ENCODE measurements around the gene SORCS1.
A peak's percentile ranks its signal among the peaks of the same experiment; 100 is the strongest.

Gene SORCS1

DNA sequence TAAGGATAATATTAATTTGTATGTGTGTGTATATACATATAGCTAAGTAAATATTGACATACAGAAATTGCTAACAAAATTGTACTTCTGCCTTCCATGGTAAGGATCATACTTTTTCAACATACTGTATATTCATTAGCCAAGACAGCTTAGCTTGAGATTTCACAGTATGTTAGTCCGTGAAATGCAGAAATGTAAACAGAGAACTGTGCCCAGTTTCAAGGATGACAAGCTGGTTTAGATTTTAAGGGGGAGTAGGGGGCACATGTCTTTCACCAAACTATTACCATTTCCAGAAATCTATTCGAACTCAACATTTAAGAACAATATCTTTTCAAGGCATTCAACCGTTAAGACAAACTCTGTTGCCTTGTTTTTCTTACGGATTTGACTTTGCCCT is 182.2 kb downstream of the SORCS1 start:
- DNase-seq: no peak

- DNase-seq: no peak
Observed at GRCh38 chr10:106981452-106982075, 182.9 kb downstream of the SORCS1 start.

GRCh38 chr10:106980495-106981451 is 183.7 kb downstream of the SORCS1 start:
- no peak for DNase-seq

GRCh38 chr10:106978756-106979155 is 185.8 kb downstream of the SORCS1 start:
- DNase-seq: no peak

DNA sequence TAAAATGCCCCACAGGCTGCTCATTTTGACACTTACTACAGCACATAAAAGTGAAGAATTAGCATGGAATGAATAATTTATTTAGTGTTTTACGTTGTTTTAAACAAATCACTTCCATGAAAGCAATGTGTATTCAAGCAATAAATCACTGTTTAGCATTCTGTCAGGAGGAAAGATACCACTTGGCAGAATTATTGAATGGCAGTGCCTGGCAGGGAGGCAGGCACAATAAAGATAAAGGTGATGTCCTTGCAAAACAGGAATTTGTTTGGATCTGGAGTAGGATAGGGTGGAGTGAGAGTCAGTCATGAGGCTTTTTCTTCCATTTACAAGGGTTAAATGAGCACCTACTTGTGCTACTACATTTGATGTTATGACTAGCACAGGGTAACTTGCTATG is 190.8 kb downstream of the SORCS1 start:
- no peak for DNase-seq

- DNase-seq: no peak
Observed at GRCh38 chr10:106973288-106973687, 191.2 kb downstream of the SORCS1 start.

GRCh38 chr10:106972381-106972780 is 192.1 kb downstream of the SORCS1 start:
- no peak for DNase-seq

DNA sequence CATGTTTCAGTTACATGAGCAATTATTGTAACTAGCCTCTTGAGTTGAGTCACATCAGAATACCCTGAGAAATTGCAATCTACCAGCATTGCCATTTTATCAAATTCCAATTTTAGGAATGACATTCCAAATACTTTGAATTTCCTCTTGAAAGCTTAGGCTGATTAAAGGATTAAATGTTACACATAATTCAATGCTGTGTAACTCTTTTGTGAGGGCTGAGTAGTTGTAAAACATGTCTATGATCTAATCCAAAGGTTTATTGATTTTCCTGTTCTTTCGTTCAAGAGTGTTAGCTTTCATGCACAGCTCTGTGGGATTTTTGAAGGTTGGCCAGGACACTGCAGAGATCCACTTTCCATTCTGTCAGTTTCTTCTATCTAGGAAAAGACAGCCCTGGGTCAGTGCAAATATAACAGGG is 193.1 kb downstream of the SORCS1 start:
- no peak for DNase-seq

DNA sequence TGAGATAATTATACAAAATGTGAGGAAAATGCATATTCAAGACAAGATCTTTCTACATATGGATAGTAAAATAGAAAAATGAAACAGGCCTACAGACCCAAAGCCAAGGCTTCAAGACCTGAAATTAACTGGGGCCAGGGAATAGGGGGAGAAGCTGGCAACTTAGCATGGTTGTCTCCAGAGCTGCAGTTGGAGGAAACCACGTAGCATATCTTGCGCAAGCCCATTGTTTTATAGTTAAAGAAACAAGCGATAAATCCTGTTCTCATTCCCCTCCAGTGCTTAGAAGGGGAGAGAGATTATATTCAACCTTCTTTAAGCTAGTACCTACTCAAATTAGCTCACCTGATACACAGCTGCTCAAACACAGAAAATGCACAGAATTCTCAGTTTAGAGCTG is 197.1 kb downstream of the SORCS1 start:
- peak; percentile 54 for DNase-seq

DNA sequence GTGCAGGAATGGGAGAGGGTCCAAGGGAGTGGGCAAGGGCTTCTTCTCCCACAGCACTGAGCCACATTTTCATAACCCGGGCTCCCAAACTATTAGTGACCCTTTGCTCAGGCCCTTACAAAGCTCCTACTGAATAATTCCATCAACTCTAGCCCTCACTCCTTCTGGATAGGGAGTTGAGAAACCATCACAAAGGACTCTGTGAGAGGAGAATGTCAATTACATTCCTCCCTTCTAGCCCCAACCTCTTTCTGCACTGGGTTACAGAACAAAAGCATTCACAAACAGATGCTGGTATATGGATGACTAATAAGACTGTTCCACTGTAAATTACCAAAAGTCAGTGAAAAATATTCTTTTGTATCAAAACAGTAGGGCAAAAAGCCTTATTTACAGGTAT is 203.7 kb downstream of the SORCS1 start:
- no peak for DNase-seq

- DNase-seq: no peak
Observed at GRCh38 chr10:106959521-106959920, 205.0 kb downstream of the SORCS1 start.

- DNase-seq: no peak
Observed at GRCh38 chr10:106958589-106959361, 205.7 kb downstream of the SORCS1 start.

DNA sequence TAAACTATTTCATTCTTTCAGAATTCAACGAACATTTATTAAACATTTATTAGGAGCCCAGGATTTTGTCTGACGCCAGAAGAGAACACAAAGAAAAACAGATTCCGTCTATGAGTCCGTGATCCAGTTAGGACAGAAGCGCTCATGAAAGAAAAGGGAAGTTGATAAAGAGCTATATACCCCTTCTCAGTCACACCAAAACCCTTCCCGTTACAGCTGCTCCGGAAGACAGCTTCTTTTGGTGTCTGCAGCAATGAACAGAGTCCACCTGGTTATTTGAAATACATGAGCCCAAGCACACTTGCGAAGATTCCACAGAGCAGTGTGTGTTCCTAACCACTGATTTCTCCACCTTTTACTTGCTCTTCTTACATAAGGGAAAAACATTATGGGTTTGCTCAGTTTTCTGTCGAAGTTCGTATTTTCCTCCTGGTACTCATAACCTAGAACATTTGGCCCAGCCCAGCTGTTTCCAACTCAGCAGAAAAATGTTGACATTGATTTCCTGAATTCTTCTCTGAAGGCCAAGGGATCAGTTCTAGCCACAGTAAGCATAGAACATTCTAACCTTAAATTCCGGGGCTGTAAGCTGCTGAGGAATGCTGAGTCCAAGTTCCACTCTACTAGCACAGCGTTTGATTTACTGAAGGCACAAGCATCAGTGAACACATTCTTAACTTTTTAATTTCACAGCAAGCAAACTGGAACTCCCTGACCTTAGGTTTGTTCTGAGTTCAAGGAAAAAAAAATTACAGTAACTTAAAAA is 206.5 kb downstream of the SORCS1 start:
- DNase-seq: peak; percentile 79

DNA sequence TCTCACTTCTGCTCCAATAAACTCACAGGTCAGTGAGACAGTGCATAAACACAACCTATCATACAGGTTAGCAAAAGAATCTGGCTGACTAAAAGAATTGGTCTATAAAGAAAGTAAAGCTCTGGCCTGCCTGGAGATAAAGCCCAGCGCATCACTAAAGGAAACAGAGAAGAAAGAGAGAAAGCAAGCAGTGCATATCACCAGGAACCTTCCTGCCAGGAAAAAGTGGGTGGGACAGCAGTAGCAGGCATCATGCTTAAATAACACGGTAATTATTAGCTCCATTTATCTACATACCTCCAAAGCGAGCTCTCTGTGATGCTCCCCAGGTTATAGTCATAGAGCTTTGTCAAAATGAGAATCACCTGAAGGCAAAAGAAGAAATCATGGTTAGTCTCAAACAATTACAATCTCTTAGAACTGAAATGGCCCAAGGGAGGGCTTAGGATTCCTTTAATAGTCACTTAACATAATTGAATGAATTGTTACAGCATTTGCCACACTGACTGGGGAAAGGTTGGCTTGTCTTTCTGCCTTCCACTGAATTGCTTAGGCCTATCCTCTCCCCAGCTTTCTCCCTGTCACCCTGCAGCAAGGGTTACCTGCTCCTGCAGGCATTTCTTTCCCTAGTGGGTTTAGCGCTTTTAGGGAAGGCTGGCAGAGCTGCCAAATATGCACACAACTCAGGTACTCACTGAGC is 208.1 kb downstream of the SORCS1 start:
- DNase-seq: no peak

DNA sequence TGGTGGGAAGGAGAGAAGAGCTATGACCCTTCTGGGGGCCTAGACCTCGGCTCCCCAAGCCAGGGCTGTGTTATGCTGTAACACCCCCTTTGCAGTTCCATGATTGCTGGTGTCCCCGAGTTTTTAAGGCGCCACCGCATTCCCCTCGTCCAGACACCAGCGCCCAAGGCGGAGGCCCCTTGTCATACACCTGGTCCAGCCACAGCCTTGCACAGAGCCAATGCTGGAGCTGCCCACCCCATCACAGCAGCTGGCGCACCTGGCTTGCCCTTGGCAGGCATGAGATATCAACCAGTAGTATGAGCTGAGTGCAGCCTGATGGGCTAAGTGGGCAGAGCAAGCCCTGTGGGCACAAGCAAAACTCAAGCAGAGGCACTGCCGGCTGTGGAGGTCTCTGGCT is 209.4 kb downstream of the SORCS1 start:
- DNase-seq: no peak

DNA sequence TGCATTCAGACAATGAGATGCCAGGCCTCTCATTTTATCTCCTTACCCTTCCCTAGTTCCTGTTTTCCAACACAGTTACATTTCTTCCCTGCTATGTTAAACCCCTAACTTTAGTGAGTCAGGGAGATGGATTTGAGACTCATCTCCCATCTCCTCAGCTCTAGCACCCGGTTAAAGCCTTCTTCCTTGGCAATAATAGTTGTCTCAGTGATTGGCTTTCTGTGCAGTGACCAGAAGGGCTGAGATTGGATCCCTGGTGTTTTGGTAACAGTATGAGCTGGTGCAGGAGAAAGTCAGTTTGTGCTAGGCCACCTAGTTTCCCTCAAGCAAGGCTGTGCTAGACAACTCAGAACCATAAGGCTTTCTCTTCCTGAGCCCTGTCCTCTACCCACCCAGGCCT is 212.5 kb downstream of the SORCS1 start:
- no peak for DNase-seq

- DNase-seq: no peak
Observed at GRCh38 chr10:106949680-106950478, 214.6 kb downstream of the SORCS1 start.

DNA sequence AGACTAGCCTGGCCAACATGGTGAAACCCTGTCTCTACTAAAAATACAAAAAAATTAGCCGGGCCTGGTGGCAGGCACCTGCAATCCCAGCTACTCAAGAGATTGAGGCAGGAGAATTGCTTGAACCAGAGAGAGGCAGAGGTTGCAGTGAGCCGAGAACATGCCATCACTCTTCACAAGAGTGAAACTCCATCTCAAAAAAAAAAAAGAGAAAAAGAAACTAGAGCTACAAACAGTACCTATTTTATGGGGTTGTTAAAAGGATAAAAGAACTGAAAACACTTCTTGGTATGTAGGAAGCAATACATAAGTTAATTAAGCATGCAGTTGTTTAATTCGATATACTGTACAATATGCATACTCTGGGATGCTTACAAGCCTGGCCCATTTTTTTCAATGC is 216.9 kb downstream of the SORCS1 start:
- no peak for DNase-seq

- peak; percentile 69 for DNase-seq
Observed at GRCh38 chr10:106942035-106942662, 222.4 kb downstream of the SORCS1 start.

DNA sequence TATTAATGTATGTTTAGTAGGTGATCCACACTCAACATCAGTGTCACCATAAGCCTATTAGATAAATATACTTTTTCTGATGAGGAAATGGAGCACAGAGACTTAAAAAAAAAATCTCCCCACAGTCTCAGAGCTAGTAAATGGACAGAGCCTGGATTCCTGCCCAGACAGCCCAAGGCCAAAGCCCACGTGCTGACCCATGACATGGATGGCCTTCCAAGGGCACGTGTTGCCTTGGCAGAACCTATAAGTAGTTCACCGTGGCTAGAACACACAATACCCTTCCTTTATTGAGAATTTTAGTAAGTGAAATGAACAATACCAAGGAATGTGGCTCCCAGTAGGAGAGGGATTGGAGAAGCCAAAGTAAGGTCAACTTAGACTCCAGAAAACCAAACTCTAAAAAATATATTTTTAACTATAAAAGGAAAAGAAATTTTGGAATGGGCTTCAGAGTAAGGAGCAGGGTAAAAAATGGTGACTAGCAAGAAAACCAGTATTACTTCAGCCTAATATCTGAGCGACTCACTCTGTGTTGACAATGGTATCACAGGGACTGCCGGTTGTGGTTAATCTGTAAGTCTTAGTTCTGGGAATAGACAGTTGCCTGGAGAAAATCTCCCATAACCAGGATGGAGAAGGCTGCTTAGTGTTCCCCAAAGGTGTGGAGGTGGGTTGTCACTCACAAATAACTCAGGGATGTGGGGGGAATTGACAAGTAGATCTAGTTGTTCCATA is 223.0 kb downstream of the SORCS1 start:
- no peak for DNase-seq
